ENCODE measurements around the gene ADH7. TPM values are rescaled to one million over a fixed set of nuclear protein-coding genes. Genes with fewer than 3 reads are reported as not detected.

The ADH7 gene
- total RNA-seq, 4 donors from 2014 or later: 173 to 420 (median 318) TPM

GRCh38 chr4:99404595-99405287 lies 30.4 kb downstream of the ADH7 start:
- Histone ChIP-seq H3K27ac (peak overlapping the region in 3 of 4 donors; percentile 70 to 75 (median 73)), H3K9me3 (no peaks in the 10 kb centered on the region), H3K36me3 (no peaks in the 10 kb centered on the region), H3K27me3 (no peaks in the 10 kb centered on the region), H3K4me1 (peaks cover 6 to 56% (median 22%) of the 10 kb centered on the region in 3 donors), H3K4me3 (no peak overlapping the region)
- no peak for TF ChIP-seq POLR2A (IDR thresholded peaks at IDR 0.05)
- no peak for TF ChIP-seq CTCF (IDR thresholded peaks at IDR 0.05)
- WGBS, 2 donors: 14 to 48% methylated on average over 3 to 4 of the region's 4 CpGs
- no peak for DNase-seq
- intact Hi-C loops (cut with DNase I): loop anchor here (10.0 kb wide), 2 partner anchors 200 to 280 kb away; no protein-coding TSS in a partner anchor

- WGBS, 2 donors: 62 to 71% methylated on average over 5 of the region's 5 CpGs
- H3K4me3 ChIP-seq: no peak overlapping the region
- no peak for TF ChIP-seq POLR2A (IDR thresholded peaks at IDR 0.05)
- peak overlapping the region; percentile 2 to 75 (median 72) for H3K27ac ChIP-seq
- no peaks in the 10 kb centered on the region for H3K27me3 ChIP-seq
- H3K4me1 ChIP-seq: peaks cover 6 to 47% (median 22%) of the 10 kb centered on the region in 3 donors
- no peaks in the 10 kb centered on the region for H3K9me3 ChIP-seq
- DNase-seq: no peak
- intact Hi-C loops (cut with DNase I): loop anchor here (10.0 kb wide), 2 partner anchors 199 to 279 kb away; no protein-coding TSS in a partner anchor
- no peaks in the 10 kb centered on the region for H3K36me3 ChIP-seq
Measured at GRCh38 chr4:99403380-99404184, 31.6 kb downstream of the ADH7 start.

- Histone ChIP-seq H3K27me3 (no peaks in the 10 kb centered on the region), H3K4me1 (peaks cover 6 to 39% (median 15%) of the 10 kb centered on the region in 3 donors), H3K27ac (peak overlapping the region in 3 of 4 donors; percentile 70 to 75 (median 73)), H3K36me3 (no peaks in the 10 kb centered on the region), H3K4me3 (no peak overlapping the region), H3K9me3 (no peaks in the 10 kb centered on the region)
- intact Hi-C loops (cut with DNase I): loop anchor here (10.0 kb wide), 2 partner anchors 198 to 278 kb away; no protein-coding TSS in a partner anchor
- no peak for TF ChIP-seq POLR2A (IDR thresholded peaks at IDR 0.05)
- TF ChIP-seq CTCF (IDR thresholded peaks at IDR 0.05): peak in 1 of 6 experiments; percentile 18
- WGBS, 2 donors: 88 to 98% methylated on average over 2 to 3 of the region's 3 CpGs
- DNase-seq: no peak
Measured at GRCh38 chr4:99402765-99403164, 32.4 kb downstream of the ADH7 start.

- no peak overlapping the region for H3K27ac ChIP-seq
- intact Hi-C loops (cut with DNase I): loop anchor here (10.0 kb wide), 2 partner anchors 196 to 276 kb away; no protein-coding TSS in a partner anchor
Measured at GRCh38 chr4:99400831-99401230, 34.3 kb downstream of the ADH7 start.

GRCh38 chr4:99399017-99399416 lies 36.1 kb downstream of the ADH7 start:
- 43 to 56% methylated on average over 1 of the region's 1 CpG for WGBS, 2 donors

More at GRCh38 chr4:99400831-99401230, 34.3 kb downstream of the ADH7 start:
- no peak overlapping the region for H3K4me3 ChIP-seq
- H3K9me3 ChIP-seq: no peaks in the 10 kb centered on the region
- no peaks in the 10 kb centered on the region for H3K36me3 ChIP-seq
- peaks cover 6 to 31% (median 11%) of the 10 kb centered on the region in 3 donors for H3K4me1 ChIP-seq
- TF ChIP-seq POLR2A (IDR thresholded peaks at IDR 0.05) (no peak), CTCF (IDR thresholded peaks at IDR 0.05) (no peak)
- no peak for DNase-seq
- no peaks in the 10 kb centered on the region for H3K27me3 ChIP-seq

More at GRCh38 chr4:99399017-99399416, 36.1 kb downstream of the ADH7 start:
- H3K27ac ChIP-seq: no peak overlapping the region
- TF ChIP-seq POLR2A (IDR thresholded peaks at IDR 0.05) (no peak), CTCF (IDR thresholded peaks at IDR 0.05) (no peak)
- no peaks in the 10 kb centered on the region for H3K9me3 ChIP-seq
- no peaks in the 10 kb centered on the region for H3K36me3 ChIP-seq
- intact Hi-C loops (cut with DNase I): no loop called here
- no peaks in the 10 kb centered on the region for H3K27me3 ChIP-seq
- no peak overlapping the region for H3K4me3 ChIP-seq
- peaks cover 4 to 13% (median 6%) of the 10 kb centered on the region in 3 donors for H3K4me1 ChIP-seq
- no peak for DNase-seq

All from esophagus squamous epithelium (tissue), 5 donors.